NAMALWA (cell line): ENCODE results near the gene GDF15.
"Not testable (repeated sequence)": the region's sequence is repeated elsewhere in the genome, so short reads cannot be mapped to it uniquely, and the experiment has no call there.

Source experiments
- DNase-seq: peaks from one replicate; pipeline ENCODE4 v3.0.0-alpha.2; 2015; ENCODE audit warnings: low spot score

The GDF15 gene

GRCh38 chr19:18364277-18364825 lies 21.6 kb upstream of the GDF15 start:
- DNase-seq, result peak; percentile 49

GRCh38 chr19:18364826-18365528 lies 21.0 kb upstream of the GDF15 start:
- DNase-seq, result peak; percentile 43

GRCh38 chr19:18366021-18366435 lies 19.9 kb upstream of the GDF15 start:
- DNase-seq, result no peak

GRCh38 chr19:18368504-18369222 lies 17.3 kb upstream of the GDF15 start:
- DNase-seq, result no peak

- DNase-seq, result no peak
Observed at GRCh38 chr19:18373407-18373891, 12.5 kb upstream of the GDF15 start.

- DNase-seq, result peak; percentile 57
Observed at GRCh38 chr19:18373892-18374629, 11.9 kb upstream of the GDF15 start.

GRCh38 chr19:18377026-18377425 lies 8.9 kb upstream of the GDF15 start:
- no peak for DNase-seq

- DNase-seq, result no peak
Observed at GRCh38 chr19:18379803-18380747, 5.9 kb upstream of the GDF15 start.

GRCh38 chr19:18380843-18381242 lies 5.1 kb upstream of the GDF15 start:
- DNase-seq, result no peak

- not testable (repeated sequence) for DNase-seq
Observed at GRCh38 chr19:18383622-18384021, 2.3 kb upstream of the GDF15 start.

GRCh38 chr19:18384775-18385174 lies 1.2 kb upstream of the GDF15 start:
- no peak for DNase-seq

- no peak for DNase-seq
Observed at GRCh38 chr19:18385359-18385674, 641 bp upstream of the GDF15 start.

- no peak for DNase-seq
Observed at GRCh38 chr19:18386543-18387271, 749 bp downstream of the GDF15 start.

- peak; percentile 92 for DNase-seq
Observed at GRCh38 chr19:18388100-18388959, 2.4 kb downstream of the GDF15 start.

GRCh38 chr19:18388960-18389725 lies 3.2 kb downstream of the GDF15 start:
- DNase-seq, result no peak

GRCh38 chr19:18389726-18390064 lies 3.7 kb downstream of the GDF15 start:
- no peak for DNase-seq

GRCh38 chr19:18390065-18390907 lies 4.3 kb downstream of the GDF15 start:
- peak; percentile 46 for DNase-seq

- no peak for DNase-seq
Observed at GRCh38 chr19:18391509-18392075, 5.6 kb downstream of the GDF15 start.
